Uterus (tissue), 2 donors: ENCODE results near the gene PAX2.

Source experiments
- CTCF ChIP-seq, 4 experiments: fragments of 200-600 bp in 2 of 4; fragments of 450-650 bp in 2 of 4; sonication (generic) in 2 of 4; IDR thresholded peaks; one replicate each; pipeline ENCODE4 v1.5.1; 2016 to 2019; ENCODE audit warnings: antibody characterized with exemption in 4 of 4, mild to moderate bottlenecking in 2 of 4, moderate library complexity in 1 of 4
- POLR2A ChIP-seq, 2 donors: fragments of 450-650 bp; IDR thresholded peaks; one replicate each; pipeline ENCODE4 v1.6.1; 2016; ENCODE audit warnings: antibody characterized with exemption in 2 of 2, mild to moderate bottlenecking in 1 of 2, moderate library complexity in 1 of 2

GRCh38 chr10:100810091-100810834, 64.9 kb downstream of the PAX2 start:
- no peak for TF ChIP-seq CTCF (IDR thresholded peaks at IDR 0.05)
- no peak for TF ChIP-seq POLR2A (IDR thresholded peaks at IDR 0.05)
